HG03066 (cell line): Measurements from ENCODE around the gene PRMT5.
A peak's percentile ranks its signal among the peaks of the same experiment; 100 is the strongest.
"Not testable (repeated sequence)": the region's sequence is repeated elsewhere in the genome, so short reads cannot be mapped to it uniquely, and the experiment has no call there.

Source experiments
- ATAC-seq: cut with Tn5 transposase; IDR thresholded peaks from one replicate; pipeline ENCODE4 v1.9.1; 2021; ENCODE audit warnings: low read depth; ENCODE audit not compliant: unreplicated experiment

The PRMT5 gene

DNA sequence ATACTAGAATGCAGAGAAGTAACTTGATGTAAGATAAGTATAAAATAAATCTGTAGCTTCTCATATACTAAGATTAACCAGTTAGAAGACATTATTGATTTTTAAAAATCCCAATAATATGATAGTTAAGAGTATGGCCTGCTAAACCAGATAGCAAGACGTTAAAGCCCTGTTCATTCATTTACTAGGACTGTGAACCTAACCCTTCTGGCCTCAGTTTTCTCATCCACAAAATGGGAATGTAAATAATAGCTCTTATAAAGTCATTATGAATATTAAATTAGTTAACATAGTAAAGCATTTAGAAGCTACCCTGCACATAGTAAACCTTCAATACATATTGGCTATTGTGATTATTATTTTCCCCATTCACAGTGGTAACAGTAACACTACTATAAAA is 6.0 kb upstream of the PRMT5 start:
- no peak for ATAC-seq

- ATAC-seq, result no peak
Observed at GRCh38 chr14:22932146-22932545, 3.0 kb upstream of the PRMT5 start.

DNA sequence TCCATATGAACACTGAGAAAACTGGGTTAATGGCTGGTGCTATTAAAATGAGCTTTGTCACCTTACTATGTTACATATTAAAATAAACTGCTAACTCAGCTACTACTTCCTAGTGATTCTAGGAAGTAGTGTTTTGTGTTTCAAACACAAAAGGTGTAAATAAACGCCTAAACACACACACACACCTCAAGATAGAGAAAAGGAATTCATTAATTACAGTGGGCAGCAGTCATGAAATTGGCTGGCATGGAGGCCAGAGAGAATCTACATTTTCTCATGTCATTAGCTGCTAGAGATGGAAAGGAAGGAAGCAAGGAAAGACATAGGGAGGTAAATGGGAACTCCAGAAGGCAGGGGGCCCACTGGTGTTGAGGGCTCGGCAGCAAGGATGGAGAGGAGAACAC is 787 bp upstream of the PRMT5 start:
- no peak for ATAC-seq

DNA sequence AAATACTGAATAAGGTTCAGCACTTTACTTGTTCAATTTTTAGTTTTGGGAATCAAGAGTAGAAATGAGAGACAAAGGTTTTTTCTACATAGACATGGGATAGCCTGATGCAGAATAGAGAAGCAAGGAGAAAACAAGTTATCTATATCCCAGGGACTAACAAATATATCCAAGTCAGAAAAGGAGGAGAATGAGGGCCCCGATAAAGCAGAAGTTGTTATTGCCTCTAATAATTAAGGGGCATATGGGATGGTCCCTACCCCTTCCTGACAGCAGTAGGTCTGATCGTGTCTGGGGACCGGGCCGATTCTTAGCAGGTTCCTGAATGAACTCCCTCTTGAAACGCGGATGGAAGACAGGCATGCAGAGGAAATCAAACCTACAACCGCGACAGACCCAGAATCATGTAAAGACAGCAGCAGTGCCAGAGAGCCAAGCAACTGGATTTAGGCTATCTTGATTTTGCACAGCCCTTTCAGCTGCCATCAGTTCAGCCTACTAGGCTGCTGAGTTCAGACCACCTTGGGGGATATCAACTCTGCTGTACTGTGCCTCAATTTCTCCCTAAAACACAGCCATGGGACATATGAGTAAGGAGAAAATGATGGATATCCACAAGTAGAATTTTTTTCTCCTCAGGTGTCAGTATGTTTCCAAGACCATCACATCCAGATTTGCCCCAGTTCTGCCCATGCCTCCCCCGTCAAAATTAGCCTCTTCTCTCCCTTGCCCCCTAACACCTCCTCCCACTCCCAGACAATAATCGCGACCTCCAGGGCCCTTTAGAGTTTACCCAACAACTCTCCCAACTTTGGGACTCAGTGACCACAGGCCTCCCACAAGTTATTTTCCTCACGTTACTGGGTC is 706 bp downstream of the PRMT5 start:
- no peak for ATAC-seq

DNA sequence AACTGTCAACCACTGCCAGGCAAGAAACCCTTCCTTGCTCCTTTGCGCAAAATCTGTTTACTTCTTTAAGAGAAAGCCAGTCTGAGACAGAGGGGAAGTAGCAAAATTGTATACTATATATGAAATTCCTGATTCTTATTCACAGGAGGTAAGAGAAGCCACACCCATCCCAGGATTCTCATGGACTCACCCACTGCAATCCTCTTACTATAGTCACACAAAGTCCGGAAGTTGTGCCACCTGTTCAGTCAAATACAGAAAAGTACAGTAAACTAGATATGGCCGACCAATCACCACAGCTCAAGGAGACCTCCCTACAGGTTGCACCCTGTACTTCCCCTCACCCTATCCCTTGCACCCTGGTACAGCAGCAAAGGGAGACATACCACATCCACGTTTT is 2.9 kb downstream of the PRMT5 start:
- no peak for ATAC-seq

GRCh38 chr14:22925513-22925912 is 3.7 kb downstream of the PRMT5 start:
- ATAC-seq, result no peak

- no peak for ATAC-seq
Observed at GRCh38 chr14:22923746-22924145, 5.4 kb downstream of the PRMT5 start.

- no peak for ATAC-seq
Observed at GRCh38 chr14:22922294-22922693, 6.9 kb downstream of the PRMT5 start.

DNA sequence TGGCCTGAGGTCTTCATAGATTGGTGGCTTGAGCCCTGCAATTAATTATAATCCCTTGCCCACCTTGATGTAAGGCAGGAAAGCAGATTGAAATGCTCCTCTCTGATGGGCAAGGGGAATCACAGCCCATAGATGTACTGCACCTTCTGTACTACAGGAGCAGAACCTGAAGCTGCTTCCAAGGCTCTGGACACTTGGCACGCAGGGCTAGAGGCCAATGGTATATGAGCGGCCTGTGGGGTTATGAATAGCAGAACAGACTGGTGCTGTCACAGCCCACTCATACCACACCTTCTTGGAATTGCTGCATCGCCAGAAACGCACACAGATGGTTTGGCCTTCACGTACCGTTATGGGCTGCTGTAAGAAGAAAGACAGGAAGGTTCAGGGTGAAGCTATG is 8.5 kb downstream of the PRMT5 start:
- no peak for ATAC-seq

DNA sequence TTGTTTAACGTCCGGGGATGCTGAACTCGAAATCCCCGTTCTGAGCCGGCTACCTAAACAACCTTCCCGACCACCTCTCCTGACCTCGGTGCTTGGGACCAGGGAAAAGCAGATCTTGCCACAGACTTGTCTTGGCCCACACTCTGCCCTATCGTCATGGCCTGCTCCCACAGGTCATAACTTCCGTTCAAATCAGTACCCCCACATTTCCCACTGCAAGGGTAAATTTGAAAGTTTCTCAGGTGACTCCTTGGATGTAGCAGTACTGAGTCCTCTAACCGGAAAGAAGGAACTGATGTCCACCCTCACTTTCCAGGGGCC is 9.6 kb downstream of the PRMT5 start:
- ATAC-seq, result peak; percentile 16

DNA sequence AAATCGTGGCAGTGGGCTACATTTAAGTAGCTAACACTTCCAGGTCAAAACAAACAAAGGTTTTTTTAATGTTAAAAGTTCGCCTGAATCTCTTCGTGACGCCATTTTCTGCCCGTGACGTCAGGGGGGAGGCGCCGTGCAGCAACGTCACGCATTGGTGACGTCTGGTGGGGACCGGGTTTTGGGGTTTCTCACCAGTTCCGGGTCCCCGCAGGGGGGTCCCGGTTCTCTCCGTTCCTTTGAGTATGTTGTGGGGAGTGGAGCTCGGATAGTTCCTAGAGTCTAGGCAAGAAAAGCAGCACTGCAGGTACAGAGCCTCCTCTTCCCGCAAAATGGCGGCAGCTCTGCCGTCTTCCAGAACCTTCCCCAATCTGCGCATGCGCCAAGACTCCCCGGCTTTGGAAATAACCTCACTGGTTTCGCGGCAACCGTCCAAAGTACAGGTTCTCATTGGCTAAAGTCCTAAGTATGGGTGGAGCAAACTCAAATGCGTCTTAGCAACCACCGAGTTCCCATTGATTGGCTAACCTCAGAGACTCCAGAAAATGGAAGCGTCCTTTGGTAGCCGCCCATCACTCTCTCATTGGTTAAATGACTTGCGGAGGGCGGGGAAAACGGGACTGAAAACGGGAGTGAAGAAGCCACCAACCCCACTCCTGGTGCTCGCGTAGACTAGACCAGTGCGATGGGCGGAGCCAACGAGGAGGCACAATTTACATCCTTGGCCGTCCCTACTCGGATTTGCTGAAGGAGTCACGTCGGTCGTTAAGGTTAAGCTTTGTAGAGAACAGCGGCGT is 10.2 kb downstream of the PRMT5 start, which contains the start of gene RBM23:
RBM23 (minus strand) TSS at position 346 of the 797 bp plus-strand sequence.
- peak; percentile 95 for ATAC-seq

DNA sequence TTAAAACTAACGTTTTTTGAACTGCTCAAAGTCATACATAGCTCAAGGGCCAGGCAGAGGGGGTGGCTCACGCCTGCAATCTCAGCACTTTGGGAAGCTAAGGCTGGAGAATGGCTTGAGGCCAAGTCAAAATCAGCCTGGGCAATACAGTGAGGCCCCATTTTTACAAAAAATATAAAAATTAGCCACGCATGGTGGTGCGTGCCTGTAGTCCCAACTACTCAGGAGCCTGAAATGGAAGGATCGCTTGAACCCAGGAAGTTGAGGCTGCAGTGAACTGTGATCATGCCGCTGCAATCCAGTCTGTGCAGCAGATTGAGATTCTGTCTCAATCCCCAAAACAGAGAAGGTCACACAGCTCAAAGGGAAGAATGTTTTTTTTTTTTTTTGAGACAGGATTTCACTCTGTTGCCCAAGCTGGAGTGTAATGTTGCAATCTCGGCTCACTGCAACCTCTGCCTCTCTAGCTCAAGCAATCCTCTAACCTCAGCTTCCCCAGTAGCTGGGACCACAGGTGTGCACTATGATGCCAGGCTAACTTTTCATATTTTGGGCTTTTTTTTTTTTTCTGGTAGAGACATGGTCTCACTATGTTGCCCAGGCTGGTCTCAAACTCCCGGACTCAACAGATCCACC is 13.2 kb downstream of the PRMT5 start:
- ATAC-seq, result no peak

GRCh38 chr14:22914836-22915235 is 14.3 kb downstream of the PRMT5 start:
- not testable (repeated sequence) for ATAC-seq

- ATAC-seq, result no peak
Observed at GRCh38 chr14:22910916-22911315, 18.3 kb downstream of the PRMT5 start.

GRCh38 chr14:22908601-22909000 is 20.6 kb downstream of the PRMT5 start:
- ATAC-seq, result no peak

DNA sequence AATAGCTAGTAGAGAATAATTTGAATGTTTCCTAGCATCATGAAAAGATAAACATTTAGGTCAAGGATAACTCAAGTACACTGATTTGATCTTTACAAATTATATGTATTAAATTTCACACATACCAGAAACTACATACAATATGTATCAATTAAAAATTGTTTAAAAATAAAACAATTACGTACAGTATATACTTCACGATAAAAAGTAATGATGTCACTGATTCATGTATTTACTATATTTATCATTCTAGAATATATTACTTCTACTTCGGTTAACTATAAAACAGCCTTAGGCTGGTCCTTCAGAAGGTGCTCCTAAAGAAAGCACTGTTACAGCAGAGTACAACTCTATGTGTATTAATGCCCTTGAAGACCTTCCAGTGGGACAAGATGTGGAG is 21.7 kb downstream of the PRMT5 start:
- no peak for ATAC-seq

GRCh38 chr14:22906073-22906472 is 23.1 kb downstream of the PRMT5 start:
- ATAC-seq, result no peak

- ATAC-seq, result no peak
Observed at GRCh38 chr14:22905627-22906026, 23.5 kb downstream of the PRMT5 start.

DNA sequence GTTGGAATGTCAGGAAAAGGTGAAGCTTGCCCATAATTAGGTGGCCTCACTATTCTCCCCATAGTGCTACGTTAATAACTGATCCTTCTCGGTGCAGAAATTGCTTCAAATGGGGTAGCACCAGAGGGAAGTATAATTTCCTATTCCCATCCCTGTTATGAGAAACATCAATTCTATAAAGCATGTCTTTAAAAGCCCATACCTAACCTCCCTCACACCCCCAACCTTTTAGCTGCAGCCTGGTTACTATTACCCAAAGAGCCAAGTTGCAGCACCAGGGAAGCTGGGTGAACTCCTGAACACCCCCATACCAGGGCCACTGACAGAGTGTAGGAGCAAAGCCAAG is 25.5 kb downstream of the PRMT5 start:
- no peak for ATAC-seq

DNA sequence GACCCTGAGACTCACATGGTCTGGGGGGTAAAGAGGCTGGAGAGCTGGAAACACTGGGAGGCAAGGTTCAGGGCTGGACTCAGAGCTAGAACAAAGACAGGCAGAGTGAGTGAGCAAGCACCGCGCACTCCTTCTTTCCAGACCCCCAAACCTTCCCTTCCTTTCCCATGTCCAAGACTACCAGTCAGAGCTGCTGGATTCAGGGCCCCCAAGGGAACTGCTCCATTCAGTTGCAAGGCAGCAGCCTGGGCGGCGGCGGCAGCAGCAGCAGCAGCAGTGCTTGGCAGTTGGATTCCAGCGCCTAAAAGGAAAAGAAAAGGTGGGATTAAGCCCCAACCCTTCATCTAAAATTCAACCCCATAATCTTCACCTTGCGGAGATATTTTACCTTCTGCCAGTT is 27.4 kb downstream of the PRMT5 start:
- no peak for ATAC-seq

GRCh38 chr14:22900081-22900799 is 28.9 kb downstream of the PRMT5 start:
- no peak for ATAC-seq
